ENCODE results near the gene CCBE1. TPM values are rescaled to one million over a fixed set of nuclear protein-coding genes. Genes with fewer than 3 reads are reported as not detected.

CCBE1 gene
- total and polyA plus RNA-seq, 7 donors = 0.23 to 61.1 (median 38.9) TPM

- Histone ChIP-seq H3K27ac (peak overlapping the region in 3 of 4 donors; percentile 77 to 86 (median 86)), H3K9me3 (no peaks in the 10 kb centered on the region), H3K4me3 (no peak overlapping the region), H3K36me3 (no peaks in the 10 kb centered on the region), H3K4me1 (peaks cover 0 to 98% (median 77%) of the 10 kb centered on the region in 4 donors), H3K27me3 (no peaks in the 10 kb centered on the region)
- 36 to 37% methylated on average over 6 of the region's 6 CpGs for WGBS, 2 donors
- TF ChIP-seq EP300 (IDR thresholded peaks at IDR 0.05) (no peak), CTCF (IDR thresholded peaks at IDR 0.05) (no peak), POLR2A (IDR thresholded peaks at IDR 0.05) (no peak), POLR2AphosphoS5 (IDR thresholded peaks at IDR 0.05) (no peak)
- DNase-seq = peak; percentile 72
- intact Hi-C loops (cut with DNase I) = no loop called here
Observed at GRCh38 chr18:59681521-59682004, 15.7 kb downstream of the CCBE1 start.

GRCh38 chr18:59681051-59681450 is 16.2 kb downstream of the CCBE1 start:
- peak; percentile 4 to 73 (median 24) for TF ChIP-seq EP300 (IDR thresholded peaks at IDR 0.05)
- TF ChIP-seq POLR2AphosphoS5 (IDR thresholded peaks at IDR 0.05) = peak; percentile 61 to 81 (median 74)
- TF ChIP-seq POLR2A (IDR thresholded peaks at IDR 0.05) = no peak
- Histone ChIP-seq H3K27ac (peak overlapping the region in 3 of 4 donors; percentile 77 to 86 (median 86)), H3K4me1 (peaks cover 0 to 96% (median 73%) of the 10 kb centered on the region in 4 donors), H3K4me3 (no peak overlapping the region), H3K36me3 (no peaks in the 10 kb centered on the region), H3K27me3 (no peaks in the 10 kb centered on the region), H3K9me3 (no peaks in the 10 kb centered on the region)
- WGBS, 2 donors = 64 to 74% methylated on average over 5 of the region's 5 CpGs
- intact Hi-C loops (cut with DNase I) = no loop called here
- DNase-seq = peak; percentile 78

GRCh38 chr18:59675346-59675745 is 21.9 kb downstream of the CCBE1 start:
- H3K27ac ChIP-seq = peak overlapping the region in 3 of 4 donors; percentile 63 to 86 (median 86)
- no peaks in the 10 kb centered on the region for H3K27me3 ChIP-seq
- WGBS, 2 donors = 40 to 50% methylated on average over 2 of the region's 2 CpGs
- TF ChIP-seq POLR2A (IDR thresholded peaks at IDR 0.05) = no peak
- H3K4me1 ChIP-seq = peaks cover 0 to 96% (median 74%) of the 10 kb centered on the region in 4 donors
- no peaks in the 10 kb centered on the region for H3K36me3 ChIP-seq
- no peak for DNase-seq
- H3K4me3 ChIP-seq = no peak overlapping the region
- intact Hi-C loops (cut with DNase I) = no loop called here
- no peaks in the 10 kb centered on the region for H3K9me3 ChIP-seq

- intact Hi-C loops (cut with DNase I) = no loop called here
- Histone ChIP-seq H3K9me3 (no peaks in the 10 kb centered on the region), H3K4me1 (peaks cover 0 to 96% (median 71%) of the 10 kb centered on the region in 4 donors), H3K27ac (peak overlapping the region in 3 of 4 donors; percentile 63 to 86 (median 86)), H3K4me3 (no peak overlapping the region), H3K27me3 (no peaks in the 10 kb centered on the region), H3K36me3 (no peaks in the 10 kb centered on the region)
- no peak for TF ChIP-seq CTCF (IDR thresholded peaks at IDR 0.05)
- no peak for TF ChIP-seq POLR2A (IDR thresholded peaks at IDR 0.05)
- TF ChIP-seq POLR2AphosphoS5 (IDR thresholded peaks at IDR 0.05) = no peak
- no peak for TF ChIP-seq EP300 (IDR thresholded peaks at IDR 0.05)
- WGBS, 2 donors = 52 to 63% methylated on average over 1 of the region's 1 CpG
- no peak for DNase-seq
Observed at GRCh38 chr18:59674903-59675270, 22.3 kb downstream of the CCBE1 start.

GRCh38 chr18:59674186-59674902 is 22.9 kb downstream of the CCBE1 start:
- Histone ChIP-seq H3K27ac (peak overlapping the region in 3 of 4 donors; percentile 63 to 86 (median 86)), H3K27me3 (no peaks in the 10 kb centered on the region), H3K36me3 (no peaks in the 10 kb centered on the region), H3K9me3 (no peaks in the 10 kb centered on the region), H3K4me3 (no peak overlapping the region), H3K4me1 (peaks cover 0 to 96% (median 72%) of the 10 kb centered on the region in 4 donors)
- no peak for DNase-seq
- 83 to 91% methylated on average over 6 of the region's 6 CpGs for WGBS, 2 donors
- TF ChIP-seq POLR2AphosphoS5 (IDR thresholded peaks at IDR 0.05) = no peak
- no peak for TF ChIP-seq CTCF (IDR thresholded peaks at IDR 0.05)
- no peak for TF ChIP-seq EP300 (IDR thresholded peaks at IDR 0.05)
- intact Hi-C loops (cut with DNase I) = no loop called here
